NCI-H2196 (cell line): ENCODE results near the gene C10orf90.
"Not testable (repeated sequence)": the region's sequence is repeated elsewhere in the genome, so short reads cannot be mapped to it uniquely, and the experiment has no call there.

Experiments used
- DNase-seq: peaks from one replicate; lab custom pipeline; 2025; ENCODE audit not compliant: unreplicated experiment; lab: John Stamatoyannopoulos, UW

Gene C10orf90

GRCh38 chr10:126398924-126399323 is 271.6 kb downstream of the C10orf90 start:
- no peak for DNase-seq

GRCh38 chr10:126398383-126398743 is 272.1 kb downstream of the C10orf90 start:
- DNase-seq, result no peak

GRCh38 chr10:126397640-126398382 is 272.7 kb downstream of the C10orf90 start:
- no peak for DNase-seq

- no peak for DNase-seq
Observed at GRCh38 chr10:126397156-126397555, 273.3 kb downstream of the C10orf90 start.

GRCh38 chr10:126394948-126395347 is 275.5 kb downstream of the C10orf90 start:
- DNase-seq, result no peak

GRCh38 chr10:126393076-126393475 is 277.4 kb downstream of the C10orf90 start:
- no peak for DNase-seq

- DNase-seq, result no peak
Observed at GRCh38 chr10:126392469-126392868, 278.0 kb downstream of the C10orf90 start.

GRCh38 chr10:126392068-126392467 is 278.4 kb downstream of the C10orf90 start:
- DNase-seq, result no peak

- no peak for DNase-seq
Observed at GRCh38 chr10:126391192-126391885, 279.2 kb downstream of the C10orf90 start.

- DNase-seq, result no peak
Observed at GRCh38 chr10:126390324-126390723, 280.2 kb downstream of the C10orf90 start.

GRCh38 chr10:126387931-126388911 is 282.3 kb downstream of the C10orf90 start, which contains the start of gene ADAM12:
Gene ADAM12 (minus strand): TSS chr10:126388477. CDS start chr10:126388145, 332 bp downstream.
- DNase-seq, result peak; percentile 10

GRCh38 chr10:126387041-126387921 is 283.2 kb downstream of the C10orf90 start:
- peak; percentile 48 for DNase-seq

- no peak for DNase-seq
Observed at GRCh38 chr10:126384269-126384873, 286.1 kb downstream of the C10orf90 start.

- no peak for DNase-seq
Observed at GRCh38 chr10:126380352-126381076, 290.0 kb downstream of the C10orf90 start.

- DNase-seq, result not testable (repeated sequence)
Observed at GRCh38 chr10:126379166-126379565, 291.3 kb downstream of the C10orf90 start.

GRCh38 chr10:126376956-126377355 is 293.5 kb downstream of the C10orf90 start:
- no peak for DNase-seq

GRCh38 chr10:126375926-126376554 is 294.5 kb downstream of the C10orf90 start:
- DNase-seq, result no peak

- no peak for DNase-seq
Observed at GRCh38 chr10:126375299-126375698, 295.2 kb downstream of the C10orf90 start.
